Pancreas (tissue), 10 donors: ENCODE measurements around the gene MRPS6. TPM values are rescaled to one million over a fixed set of nuclear protein-coding genes. Genes with fewer than 3 reads are reported as not detected.

ENCODE experiments used
- ATAC-seq, 4 donors: fragments of 200-7000 bp; cut with Tn5 transposase; one replicate each; pipeline versions ENCODE4 v1.8.0 to v1.9.1; 2020; ENCODE audit warnings: mild to moderate bottlenecking in 4 of 4, moderate library complexity in 4 of 4
- DNase-seq, 6 donors: peaks; one replicate each; pipeline ENCODE4 v3.0.0-alpha.2; 2020
- FAIRE-seq: peaks from 2 replicates; lab custom pipeline; 2012; peaks lifted over from hg19 to GRCh38; lab: Jason Lieb, UNC
- H3K27ac ChIP-seq, 4 donors: fragments of 200-600 bp; sonication (generic); 1 replicate in 3 of 4; 2 replicates in 1 of 4; pipeline versions ENCODE4 v1.5.0 to v1.8.0; 2020
- H3K27me3 ChIP-seq, 4 donors: fragments of 200-600 bp; one replicate each; pipeline ENCODE4 v1.8.0; 2021
- H3K36me3 ChIP-seq, 3 donors: fragments of 200-600 bp; sonication (generic) in 1 of 3; one replicate each; pipeline versions ENCODE4 v1.5.0 to v1.8.0; 2020 to 2021
- H3K4me1 ChIP-seq, 3 donors: fragments of 200-600 bp; one replicate each; pipeline ENCODE4 v1.8.0; 2021
- H3K4me3 ChIP-seq, 4 donors: fragments of 200-600 bp; sonication (generic) in 2 of 4; one replicate each; pipeline versions ENCODE4 v1.5.0 to v1.8.0; 2020 to 2021
- H3K9me3 ChIP-seq, 4 donors: fragments of 200-600 bp; one replicate each; pipeline ENCODE4 v1.8.0; 2021
- WGBS, 2 donors: extraction: QIAGEN DNeasy Blood & Tissue Kit; methylation state at CpG; one replicate each; pipeline ENCODE4 v1.1.7; 2013; 5-methylcytosine and 5-hydroxymethylcytosine counted together
- intact Hi-C, 3 donors: fragments of 100-400 bp; cut with DNase I; formaldehyde crosslinking; loops; one replicate each; pipeline versions ENCODE4 v1.11.1 to v1.14.2; 2022
- polyA plus RNA-seq, 2 donors: library from polyadenylated mRNA; stranded (reverse); fragments of 200-250 nt; gene quantifications; one replicate each; pipeline ENCODE4 v1.2.3, GENCODE V29; 2013
- total RNA-seq, 6 donors: library from RNA; stranded (reverse); fragmentation: NEBNext Ultra II Directional in 4 of 6; extraction: Animal tissue kit (Norgen Biotek cat#: 25700) in 4 of 6; gene quantifications; one replicate each; pipeline versions ENCODE4 v1.2.1 to v1.2.4, GENCODE V29; 2021 to 2023
- TF ChIP-seq, protein P1 (sequence below), 4 donors: fragments of 200-600 bp; sonication (generic) in 3 of 4; IDR thresholded peaks; one replicate each; pipeline versions ENCODE4 v1.5.0 to v1.8.0; 2021; ENCODE audit warnings: antibody characterized with exemption in 4 of 4
- donor health status: healthy with polysubstance abuse.
- donor health status: DM: no; HTN: no; CAD: no; lungs with moderate emphysema.
- donor health status: DM: no; HTN: no; CAD: no.
- donor health status: control.
- donor health status: control.
- donor health status: Bipolar disorder and iron deficiency.
- donor health status: DM: yes; HTN: yes; CAD: no.
- donor health status: DM: no; HTN: no; CAD: no.
- donor health status: DM: no; HTN: no; CAD: no.
- donor health status: DM: yes; HTN: yes; CAD: no.

MRPS6 gene
- total and polyA plus RNA-seq, 8 donors: 9.9 to 18.5 (median 13.1) TPM

DNA sequence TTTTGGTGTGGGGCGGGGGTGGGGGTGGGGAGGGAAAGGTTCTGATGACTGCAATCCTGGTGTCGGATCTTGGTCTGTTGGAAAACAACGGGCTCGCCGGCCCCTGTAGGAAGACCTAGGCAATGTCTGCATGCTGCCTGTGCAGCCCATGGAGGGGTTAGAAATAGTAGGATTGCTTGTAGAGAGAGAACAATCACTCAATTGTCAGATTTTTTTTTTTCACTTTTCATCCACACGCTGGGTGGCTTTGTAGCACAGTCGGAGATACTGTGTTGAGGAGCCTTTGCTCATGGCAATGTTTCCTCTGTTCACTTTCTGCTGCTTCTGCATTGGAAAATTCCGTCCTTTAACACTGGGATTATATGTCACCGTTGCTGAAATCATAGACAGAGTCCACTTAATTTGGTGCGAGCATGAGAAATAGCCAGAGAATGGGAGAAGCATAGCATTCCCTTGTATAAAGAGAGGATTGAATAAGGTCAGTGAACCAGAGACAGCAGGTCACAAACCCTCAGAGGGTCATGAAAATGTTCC, 107.5 kb downstream of the MRPS6 start:
- Histone ChIP-seq H3K4me1 (no peaks in the 10 kb centered on the region), H3K9me3 (no peaks in the 10 kb centered on the region), H3K36me3 (no peaks in the 10 kb centered on the region), H3K27ac (no peak overlapping the region), H3K27me3 (no peaks in the 10 kb centered on the region), H3K4me3 (peak overlapping the region in 1 of 4 donors; percentile 3)
- 43 to 48% methylated on average over 10 of the region's 10 CpGs for WGBS, 2 donors
- intact Hi-C loops: no loop called here
- DNase-seq (no peak), FAIRE-seq (no peak), ATAC-seq (peak in 1 of 4 donors; percentile 35)
- TF ChIP-seq, protein P1, sequence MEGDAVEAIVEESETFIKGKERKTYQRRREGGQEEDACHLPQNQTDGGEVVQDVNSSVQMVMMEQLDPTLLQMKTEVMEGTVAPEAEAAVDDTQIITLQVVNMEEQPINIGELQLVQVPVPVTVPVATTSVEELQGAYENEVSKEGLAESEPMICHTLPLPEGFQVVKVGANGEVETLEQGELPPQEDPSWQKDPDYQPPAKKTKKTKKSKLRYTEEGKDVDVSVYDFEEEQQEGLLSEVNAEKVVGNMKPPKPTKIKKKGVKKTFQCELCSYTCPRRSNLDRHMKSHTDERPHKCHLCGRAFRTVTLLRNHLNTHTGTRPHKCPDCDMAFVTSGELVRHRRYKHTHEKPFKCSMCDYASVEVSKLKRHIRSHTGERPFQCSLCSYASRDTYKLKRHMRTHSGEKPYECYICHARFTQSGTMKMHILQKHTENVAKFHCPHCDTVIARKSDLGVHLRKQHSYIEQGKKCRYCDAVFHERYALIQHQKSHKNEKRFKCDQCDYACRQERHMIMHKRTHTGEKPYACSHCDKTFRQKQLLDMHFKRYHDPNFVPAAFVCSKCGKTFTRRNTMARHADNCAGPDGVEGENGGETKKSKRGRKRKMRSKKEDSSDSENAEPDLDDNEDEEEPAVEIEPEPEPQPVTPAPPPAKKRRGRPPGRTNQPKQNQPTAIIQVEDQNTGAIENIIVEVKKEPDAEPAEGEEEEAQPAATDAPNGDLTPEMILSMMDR (IDR thresholded peaks at IDR 0.05): no peak

DNA sequence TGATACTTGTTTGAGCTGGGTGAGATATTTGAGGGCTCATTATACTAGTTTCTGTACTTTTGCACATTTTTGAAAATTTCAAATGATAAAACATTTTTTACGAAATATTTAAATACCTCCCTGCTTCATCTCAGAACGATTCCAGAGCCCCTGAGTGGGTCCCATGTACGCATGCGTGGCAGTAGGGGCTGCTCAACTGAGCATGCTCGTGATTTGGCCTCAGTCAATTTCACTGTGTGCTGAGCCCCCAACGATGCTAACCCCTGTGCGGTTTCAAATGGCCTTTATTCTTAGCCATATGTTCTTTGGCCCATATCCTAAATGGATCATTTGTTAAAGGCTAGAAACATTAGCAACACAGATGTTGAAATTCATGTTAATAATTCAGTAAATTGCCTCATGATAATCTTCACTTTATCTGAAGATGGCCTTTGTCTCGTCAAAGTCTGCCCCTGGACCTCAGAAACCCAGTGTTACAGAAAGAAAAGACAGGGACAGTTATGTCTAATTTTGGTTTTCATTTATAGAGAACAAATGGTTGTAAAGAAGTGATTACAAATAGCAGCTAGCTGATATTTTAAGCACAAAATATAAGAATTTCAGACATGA, 108.2 kb downstream of the MRPS6 start:
- H3K27me3 ChIP-seq: no peaks in the 10 kb centered on the region
- H3K4me1 ChIP-seq: no peaks in the 10 kb centered on the region
- 74 to 75% methylated on average over 8 of the region's 8 CpGs for WGBS, 2 donors
- FAIRE-seq (no peak), ATAC-seq (no peak), DNase-seq (no peak)
- no peak overlapping the region for H3K27ac ChIP-seq
- intact Hi-C loops: no loop called here
- no peaks in the 10 kb centered on the region for H3K9me3 ChIP-seq
- H3K36me3 ChIP-seq: no peaks in the 10 kb centered on the region
- TF ChIP-seq, protein P1 (IDR thresholded peaks at IDR 0.05): no peak
- H3K4me3 ChIP-seq: no peak overlapping the region

DNA sequence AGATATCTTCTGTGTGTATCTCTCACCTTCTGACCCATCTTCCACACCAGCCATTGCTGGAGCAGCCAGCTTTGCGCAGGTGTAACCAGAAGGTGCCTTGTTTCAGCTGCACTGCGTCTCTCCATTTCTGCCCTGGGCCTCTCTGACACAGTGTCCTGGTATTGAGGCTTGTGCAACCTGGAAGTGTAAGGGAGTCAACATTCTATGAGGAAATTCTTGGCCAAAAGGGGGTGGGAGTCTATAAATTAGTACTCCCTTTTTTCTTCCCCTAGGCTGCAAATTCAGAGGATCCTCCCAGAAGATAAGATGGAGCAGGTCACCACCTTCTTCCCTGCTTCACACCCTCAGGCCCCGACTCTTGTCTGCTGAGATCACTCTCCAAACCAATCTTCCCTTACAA, 109.1 kb downstream of the MRPS6 start:
- Histone ChIP-seq H3K4me1 (no peaks in the 10 kb centered on the region), H3K27ac (no peak overlapping the region), H3K36me3 (no peaks in the 10 kb centered on the region), H3K27me3 (no peaks in the 10 kb centered on the region), H3K4me3 (no peak overlapping the region), H3K9me3 (no peaks in the 10 kb centered on the region)
- FAIRE-seq (no peak), ATAC-seq (no peak), DNase-seq (no peak)
- intact Hi-C loops: no loop called here
- WGBS, 2 donors: 95 to 100% methylated on average over 3 of the region's 3 CpGs
- TF ChIP-seq, protein P1 (IDR thresholded peaks at IDR 0.05): no peak

DNA sequence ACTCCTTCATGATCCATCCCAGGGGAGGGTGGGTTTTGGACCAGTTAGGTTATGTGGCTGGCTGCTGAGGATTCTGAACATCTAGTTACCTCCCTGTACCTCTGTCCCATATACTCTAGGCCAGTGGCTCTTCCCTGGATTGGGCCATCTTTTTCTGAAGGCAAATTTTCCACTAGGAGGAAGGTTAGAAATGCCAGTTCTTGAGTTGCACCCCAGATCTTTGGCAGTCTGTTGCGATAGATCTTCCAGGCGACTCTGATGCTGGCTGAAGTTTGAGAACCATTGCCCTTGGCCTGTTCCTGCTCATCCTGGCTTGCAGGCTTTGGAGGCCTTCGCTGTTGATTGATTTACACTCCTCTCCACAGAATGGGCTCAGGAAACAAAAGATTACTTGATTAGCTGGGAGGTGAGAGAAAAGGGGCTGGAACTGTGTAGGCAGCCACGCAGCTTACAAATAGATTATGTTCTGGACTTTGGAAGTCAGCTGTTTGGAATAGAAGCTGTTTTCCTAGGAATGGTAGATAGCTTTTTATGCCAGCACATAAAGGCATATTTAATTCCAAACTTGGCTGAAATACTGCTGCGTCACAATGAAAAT, 110.1 kb downstream of the MRPS6 start:
- ATAC-seq (no peak), FAIRE-seq (no peak), DNase-seq (no peak)
- Histone ChIP-seq H3K36me3 (no peaks in the 10 kb centered on the region), H3K4me3 (no peak overlapping the region), H3K27ac (no peak overlapping the region), H3K4me1 (no peaks in the 10 kb centered on the region), H3K9me3 (no peaks in the 10 kb centered on the region), H3K27me3 (no peaks in the 10 kb centered on the region)
- WGBS, 2 donors: 77 to 82% methylated on average over 5 of the region's 5 CpGs
- intact Hi-C loops: no loop called here
- TF ChIP-seq, protein P1 (IDR thresholded peaks at IDR 0.05): no peak

DNA sequence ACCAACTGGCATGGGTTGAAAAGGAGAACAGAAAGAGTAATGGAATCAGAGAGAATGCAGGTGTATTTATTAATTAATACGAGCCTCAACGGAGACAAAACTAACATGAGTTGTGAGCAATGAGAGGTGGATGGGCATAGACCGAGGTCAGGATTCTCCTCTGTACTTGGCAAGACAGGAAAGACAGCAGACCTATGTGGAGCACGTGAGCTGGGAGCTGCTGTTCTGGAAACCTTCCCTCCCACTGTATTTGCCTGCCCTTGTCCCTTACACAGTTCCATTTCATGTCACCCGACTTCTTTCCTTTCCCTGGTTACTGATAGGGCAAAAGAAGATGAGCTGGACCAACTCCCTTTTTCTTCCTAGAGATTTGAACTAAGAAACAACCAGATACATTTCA, 110.9 kb downstream of the MRPS6 start:
- Histone ChIP-seq H3K4me3 (no peak overlapping the region), H3K9me3 (no peaks in the 10 kb centered on the region), H3K27ac (no peak overlapping the region), H3K27me3 (no peaks in the 10 kb centered on the region), H3K36me3 (no peaks in the 10 kb centered on the region), H3K4me1 (no peaks in the 10 kb centered on the region)
- TF ChIP-seq, protein P1 (IDR thresholded peaks at IDR 0.05): no peak
- 83 to 84% methylated on average over 5 of the region's 5 CpGs for WGBS, 2 donors
- intact Hi-C loops: no loop called here
- DNase-seq (no peak), FAIRE-seq (no peak), ATAC-seq (no peak)
